ENCODE results near the gene EYS. TPM values are rescaled to one million over a fixed set of nuclear protein-coding genes. Genes with fewer than 3 reads are reported as not detected.
A peak's percentile ranks its signal among the peaks of the same experiment; 100 is the strongest.

The EYS gene
- total and polyA plus RNA-seq, 2 of the 13 experiments (the other 11 are each of a cell fraction or from before 2014, with no cell fraction given), result 0.04 to 0.07 TPM

DNA sequence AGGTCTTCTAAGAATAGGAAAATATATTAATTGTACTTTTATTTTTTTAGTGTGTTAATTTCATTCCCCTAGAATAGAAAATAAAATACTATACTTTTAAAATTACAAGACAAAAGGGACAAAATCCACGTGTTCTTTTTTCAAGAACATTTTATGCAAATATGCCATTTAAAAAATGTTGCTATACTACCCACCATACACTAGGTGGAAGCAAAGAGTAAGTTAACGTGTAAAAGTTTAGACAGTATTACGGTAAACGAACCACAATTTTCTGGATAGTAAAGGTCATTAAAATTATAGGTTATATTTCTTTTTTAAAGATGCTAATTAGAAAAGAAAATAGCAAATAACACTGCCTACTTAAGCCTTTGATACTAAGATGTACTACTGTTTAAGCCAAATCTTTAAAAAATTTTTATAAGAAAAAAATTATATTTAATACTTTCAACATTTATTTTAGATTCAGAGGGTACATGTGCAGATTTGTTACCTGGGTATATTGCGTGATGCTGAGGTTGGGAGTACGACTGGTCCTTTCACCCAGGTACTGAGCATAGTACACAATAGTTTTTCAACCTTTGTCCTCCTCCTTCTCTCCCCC, 1783.8 kb downstream of the EYS start:
- 2% methylated on average over 6 of the region's 6 CpGs for WGBS (ENCODE audit: low lambda C conversion rate)
- intact Hi-C loops (cut with micrococcal nuclease; ENCODE audit: unreplicated experiment) (loop anchor here (1.0 to 5.0 kb wide), 4 partner anchors 20 to 408 kb away; no protein-coding TSS in a partner anchor), in situ Hi-C loops (cut with HindIII; ENCODE audit: extremely low pct_ligation_motif_present, low pct_unique_long_range_greater_than_20kb) (loop anchor here (10.0 kb wide), 1 partner anchor 402 kb away; no protein-coding TSS in a partner anchor)
- FAIRE-seq (no peak), DNase-seq (ENCODE audit: low spot score) (peak; percentile 52), ATAC-seq (peak; percentile 38; the same call in 2 of the 3 replicates)
- H3K36me3 ChIP-seq (replicated peaks in 1 of 2; ENCODE audit: control insufficient read depth in 1 of 2, insufficient read depth in 2 of 2, low read length in 2 of 2), result no peaks in the 10 kb centered on the region
- no peak overlapping the region for H2AFZ ChIP-seq (ENCODE audit: low read length)
- H3K9ac ChIP-seq (ENCODE audit: insufficient read depth, low read depth, low read length), result no peak overlapping the region
- ChIA-PET CTCF (ENCODE audit: low intra/inter-chr PET ratio, low total read pairs) (interaction anchor here (1.5 to 1.7 kb wide), 2 partner anchors 408 to 411 kb away, joined by 5 to 11 read pairs; no protein-coding TSS in a partner anchor), POLR2A (no interaction called here)
- H3K4me3 ChIP-seq (replicated peaks in 1 of 3; ENCODE audit: insufficient read depth in 1 of 3, low read depth in 2 of 3, low read length in 3 of 3), result no peak overlapping the region
- no TSS peak for BruUV-seq (replicated peaks)
- H3K4me2 ChIP-seq (ENCODE audit: low read depth, low read length), result no peak overlapping the region
- H3K27me3 ChIP-seq (ENCODE audit: control insufficient read depth in 1 of 2, insufficient read depth in 2 of 2, low read length in 2 of 2), result no peaks in the 10 kb centered on the region; a peak in 1 of 5 replicates
- H3K4me1 ChIP-seq (ENCODE audit: insufficient read depth, low read length), result peaks cover 12% of the 10 kb centered on the region
- no peaks in the 10 kb centered on the region for H3K9me3 ChIP-seq (ENCODE audit: low read length)
- H3K27ac ChIP-seq (ENCODE audit: extremely low read length, insufficient read depth, low read length), result no peak overlapping the region
- H3K79me2 ChIP-seq (ENCODE audit: insufficient read depth, low read length), result no peaks in the 10 kb centered on the region
- H4K20me1 ChIP-seq (ENCODE audit: insufficient read depth, low read length), result no peaks in the 10 kb centered on the region
- TF ChIP-seq NFE2 (CRISPR knock-in tag; IDR thresholded peaks at IDR 0.05) (no peak), RFXAP (CRISPR knock-in tag; IDR thresholded peaks at IDR 0.05; ENCODE audit: borderline replicate concordance) (no peak), ZNF136 (CRISPR knock-in tag; IDR thresholded peaks at IDR 0.05; ENCODE audit: low read depth) (no peak), STAG1 (CRISPR knock-in tag; IDR thresholded peaks at IDR 0.05) (peak; percentile 82), DMAP1 (CRISPR knock-in tag; IDR thresholded peaks at IDR 0.05) (no peak), ZNF672 (CRISPR knock-in tag; IDR thresholded peaks at IDR 0.05) (no peak), GPN1 (CRISPR knock-in tag; IDR thresholded peaks at IDR 0.05; ENCODE audit: borderline replicate concordance) (no peak), ETV5 (CRISPR knock-in tag; IDR thresholded peaks at IDR 0.05; ENCODE audit: borderline replicate concordance) (no peak), NFYB (CRISPR knock-in tag; IDR thresholded peaks at IDR 0.05) (no peak), GZF1 (CRISPR knock-in tag; IDR thresholded peaks at IDR 0.05) (peak; percentile 98), MAF1 (CRISPR knock-in tag; IDR thresholded peaks at IDR 0.05; ENCODE audit: borderline replicate concordance) (no peak), RAD21 (CRISPR knock-in tag; IDR thresholded peaks at IDR 0.05) (peak; percentile 48; the same call in 1 of the 2 replicates), KDM5A (IDR thresholded peaks at IDR 0.05; ENCODE audit: borderline replicate concordance, low read length) (0 out of 2 replicates have a peak, but pooled peaks have one; percentile 27), HDAC1 (CRISPR knock-in tag; IDR thresholded peaks at IDR 0.05) (no peak), NR2F1 (CRISPR knock-in tag; IDR thresholded peaks at IDR 0.05) (0 out of 4 replicates have a peak, but pooled peaks of 1 of the 2 experiments have one; percentile 17), ZSCAN12 (CRISPR knock-in tag; IDR thresholded peaks at IDR 0.05) (no peak)
- TF ChIP-seq, protein P1, sequence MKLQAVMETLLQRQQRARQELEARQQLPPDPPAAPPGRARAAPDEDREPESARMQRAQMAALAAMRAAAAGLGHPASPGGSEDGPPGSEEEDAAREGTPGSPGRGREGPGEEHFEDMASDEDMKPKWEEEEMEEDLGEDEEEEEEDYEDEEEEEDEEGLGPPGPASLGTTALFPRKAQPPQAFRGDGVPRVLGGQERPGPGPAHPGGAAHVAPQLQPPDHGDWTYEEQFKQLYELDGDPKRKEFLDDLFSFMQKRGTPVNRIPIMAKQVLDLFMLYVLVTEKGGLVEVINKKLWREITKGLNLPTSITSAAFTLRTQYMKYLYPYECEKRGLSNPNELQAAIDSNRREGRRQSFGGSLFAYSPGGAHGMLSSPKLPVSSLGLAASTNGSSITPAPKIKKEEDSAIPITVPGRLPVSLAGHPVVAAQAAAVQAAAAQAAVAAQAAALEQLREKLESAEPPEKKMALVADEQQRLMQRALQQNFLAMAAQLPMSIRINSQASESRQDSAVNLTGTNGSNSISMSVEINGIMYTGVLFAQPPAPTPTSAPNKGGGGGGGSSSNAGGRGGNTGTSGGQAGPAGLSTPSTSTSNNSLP (IDR thresholded peaks at IDR 0.05; ENCODE audit: low read depth, low read length), result 0 out of 2 replicates have a peak, but pooled peaks have one; percentile 23
- TF ChIP-seq, protein P2, sequence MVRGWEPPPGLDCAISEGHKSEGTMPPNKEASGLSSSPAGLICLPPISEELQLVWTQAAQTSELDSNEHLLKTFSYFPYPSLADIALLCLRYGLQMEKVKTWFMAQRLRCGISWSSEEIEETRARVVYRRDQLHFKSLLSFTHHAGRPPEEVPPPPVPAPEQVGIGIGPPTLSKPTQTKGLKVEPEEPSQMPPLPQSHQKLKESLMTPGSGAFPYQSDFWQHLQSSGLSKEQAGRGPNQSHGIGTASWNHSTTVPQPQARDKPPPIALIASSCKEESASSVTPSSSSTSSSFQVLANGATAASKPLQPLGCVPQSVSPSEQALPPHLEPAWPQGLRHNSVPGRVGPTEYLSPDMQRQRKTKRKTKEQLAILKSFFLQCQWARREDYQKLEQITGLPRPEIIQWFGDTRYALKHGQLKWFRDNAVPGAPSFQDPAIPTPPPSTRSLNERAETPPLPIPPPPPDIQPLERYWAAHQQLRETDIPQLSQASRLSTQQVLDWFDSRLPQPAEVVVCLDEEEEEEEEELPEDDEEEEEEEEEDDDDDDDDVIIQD (CRISPR knock-in tag; IDR thresholded peaks at IDR 0.05; ENCODE audit: low read depth), result no peak
- TF ChIP-seq, protein P3, sequence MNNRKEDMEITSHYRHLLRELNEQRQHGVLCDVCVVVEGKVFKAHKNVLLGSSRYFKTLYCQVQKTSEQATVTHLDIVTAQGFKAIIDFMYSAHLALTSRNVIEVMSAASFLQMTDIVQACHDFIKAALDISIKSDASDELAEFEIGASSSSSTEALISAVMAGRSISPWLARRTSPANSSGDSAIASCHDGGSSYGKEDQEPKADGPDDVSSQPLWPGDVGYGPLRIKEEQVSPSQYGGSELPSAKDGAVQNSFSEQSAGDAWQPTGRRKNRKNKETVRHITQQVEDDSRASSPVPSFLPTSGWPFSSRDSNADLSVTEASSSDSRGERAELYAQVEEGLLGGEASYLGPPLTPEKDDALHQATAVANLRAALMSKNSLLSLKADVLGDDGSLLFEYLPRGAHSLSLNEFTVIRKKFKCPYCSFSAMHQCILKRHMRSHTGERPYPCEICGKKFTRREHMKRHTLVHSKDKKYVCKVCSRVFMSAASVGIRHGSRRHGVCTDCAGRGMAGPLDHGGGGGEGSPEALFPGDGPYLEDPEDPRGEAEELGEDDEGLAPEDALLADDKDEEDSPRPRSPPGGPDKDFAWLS (CRISPR knock-in tag; IDR thresholded peaks at IDR 0.05; ENCODE audit: borderline replicate concordance), result no peak

Data from HepG2 (cell line).